GM18511 (cell line): ENCODE results near the gene CDO1.

Source experiments
- ATAC-seq: cut with Tn5 transposase; IDR thresholded peaks from one replicate; pipeline ENCODE4 v1.9.1; 2021; ENCODE audit warnings: mild to moderate bottlenecking, moderate library complexity; ENCODE audit not compliant: unreplicated experiment

CDO1 gene

GRCh38 chr5:115816226-115817081, at the start of gene CDO1:
CDO1 (minus strand) TSS chr5:115816659; CDS start chr5:115816397, 262 bp downstream.
- no peak for ATAC-seq

GRCh38 chr5:115859378-115859777, 42.9 kb upstream of the CDO1 start:
- ATAC-seq = no peak

- ATAC-seq = peak; percentile 51
Observed at GRCh38 chr5:115858396-115858795, 41.9 kb upstream of the CDO1 start.

- ATAC-seq = peak; percentile 36
Observed at GRCh38 chr5:115857626-115858349, 41.3 kb upstream of the CDO1 start.

GRCh38 chr5:115857057-115857479, 40.6 kb upstream of the CDO1 start:
- ATAC-seq = no peak

- ATAC-seq = no peak
Observed at GRCh38 chr5:115855959-115856358, 39.5 kb upstream of the CDO1 start.

GRCh38 chr5:115854139-115854538, 37.7 kb upstream of the CDO1 start:
- no peak for ATAC-seq

- no peak for ATAC-seq
Observed at GRCh38 chr5:115850744-115851416, 34.4 kb upstream of the CDO1 start.

GRCh38 chr5:115849258-115849798, 32.9 kb upstream of the CDO1 start:
- ATAC-seq = no peak

GRCh38 chr5:115847290-115847689, 30.8 kb upstream of the CDO1 start:
- ATAC-seq = no peak

- ATAC-seq = no peak
Observed at GRCh38 chr5:115844321-115844817, 27.9 kb upstream of the CDO1 start.

GRCh38 chr5:115843444-115844130, 27.1 kb upstream of the CDO1 start:
- no peak for ATAC-seq

GRCh38 chr5:115842952-115843351, 26.5 kb upstream of the CDO1 start:
- ATAC-seq = no peak

- peak; percentile 36 for ATAC-seq
Observed at GRCh38 chr5:115842089-115842935, 25.9 kb upstream of the CDO1 start.

GRCh38 chr5:115841382-115842088, 25.1 kb upstream of the CDO1 start, which contains the start of the genes AP3S1 and ATG12:
AP3S1 (plus strand) TSS chr5:115841935; CDS start chr5:115842038, 103 bp downstream.
ATG12 (minus strand) TSS chr5:115841565; CDS start chr5:115841552, 13 bp downstream.
- ATAC-seq = peak; percentile 81

GRCh38 chr5:115840873-115841272, 24.4 kb upstream of the CDO1 start:
- ATAC-seq = no peak

- peak; percentile 19 for ATAC-seq
Observed at GRCh38 chr5:115838885-115839518, 22.5 kb upstream of the CDO1 start.

- no peak for ATAC-seq
Observed at GRCh38 chr5:115835481-115835880, 19.0 kb upstream of the CDO1 start.
